ENCODE data around the gene GAB2.
"Not testable (repeated sequence)": the region's sequence is repeated elsewhere in the genome, so short reads cannot be mapped to it uniquely, and the experiment has no call there.

GAB2 gene

DNA sequence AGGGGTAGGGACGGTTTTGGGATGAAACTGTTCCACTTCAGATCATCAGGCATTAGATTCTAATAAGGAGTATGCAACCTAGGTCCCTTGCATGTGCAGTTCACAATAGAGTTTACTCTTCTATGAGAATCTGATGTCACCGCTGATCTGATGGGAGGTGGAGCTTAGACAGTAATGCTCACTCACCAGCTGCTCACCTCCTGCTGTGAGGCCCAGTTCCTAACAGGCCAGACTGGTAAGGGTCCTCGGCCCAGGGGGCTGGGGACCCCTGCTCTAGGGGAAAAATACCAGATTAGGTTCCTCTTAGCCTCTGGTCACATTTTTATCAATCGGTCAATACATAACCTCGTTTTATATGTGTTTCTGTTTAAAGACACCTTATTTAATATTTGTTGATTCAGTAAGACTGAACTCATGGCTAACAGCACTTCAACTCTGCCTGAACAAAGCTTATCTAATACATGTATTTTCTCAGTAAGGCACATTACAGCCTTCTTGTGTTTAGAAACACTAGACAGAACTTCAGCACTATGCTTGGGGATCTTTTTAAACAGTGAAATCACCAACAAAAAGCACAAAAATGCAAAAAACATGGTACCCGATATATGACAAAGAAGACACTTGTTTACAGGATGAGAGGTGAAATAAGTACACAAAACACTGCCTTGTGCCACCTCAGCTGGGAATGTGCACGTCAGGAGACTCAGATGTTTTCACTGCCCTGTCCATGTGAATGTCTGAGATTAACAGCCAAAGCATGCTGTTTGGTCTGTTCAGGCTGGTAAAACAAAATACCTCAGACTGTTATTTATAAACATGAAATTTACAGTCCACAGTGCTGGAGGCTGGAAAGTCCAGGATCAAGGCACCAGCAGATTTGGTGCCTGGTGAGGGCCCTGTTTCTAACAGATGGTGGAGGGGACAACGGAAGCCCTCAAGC, 121.4 kb downstream of the GAB2 start:
- no peaks in the 10 kb centered on the region for H3K36me3 ChIP-seq (ENCODE audit: insufficient read depth, low read length)
- H3K9ac ChIP-seq (ENCODE audit: low read depth, low read length), result no peak overlapping the region
- H3K27me3 ChIP-seq (ENCODE audit: control insufficient read depth, insufficient read depth, low read length), result no peaks in the 10 kb centered on the region
- H3K9me3 ChIP-seq (replicated peaks; ENCODE audit: low read length), result no peaks in the 10 kb centered on the region
- H3K4me1 ChIP-seq (ENCODE audit: control insufficient read depth, insufficient read depth, low read length), result peaks cover 6% of the 10 kb centered on the region
- H3K4me3 ChIP-seq (ENCODE audit: low read length), result no peak overlapping the region
- H3K4me2 ChIP-seq (ENCODE audit: low read length), result no peak overlapping the region

DNA sequence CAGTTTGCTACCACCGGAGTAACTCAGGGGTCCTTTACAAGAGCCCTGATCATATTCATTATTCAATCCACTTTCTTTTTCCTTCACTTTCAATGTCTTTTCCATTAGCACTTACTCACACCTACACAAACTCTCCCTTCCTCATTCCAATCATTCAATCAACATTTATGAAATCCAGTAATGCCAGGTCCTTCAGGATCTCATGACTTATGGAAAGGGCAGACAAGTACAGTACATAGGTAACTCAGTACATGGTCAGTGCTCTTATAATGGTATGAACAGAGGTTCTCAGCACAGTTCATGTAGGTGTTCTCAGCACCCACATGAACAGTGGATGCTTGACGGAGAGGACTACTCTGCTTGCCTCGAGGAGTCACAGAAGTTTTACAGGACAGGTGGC, 122.3 kb downstream of the GAB2 start:
- Histone ChIP-seq H3K9me3 (replicated peaks; ENCODE audit: low read length) (no peaks in the 10 kb centered on the region), H3K4me3 (ENCODE audit: low read length) (no peak overlapping the region), H3K27me3 (ENCODE audit: control insufficient read depth, insufficient read depth, low read length) (no peaks in the 10 kb centered on the region), H3K4me1 (ENCODE audit: control insufficient read depth, insufficient read depth, low read length) (peaks cover 9% of the 10 kb centered on the region), H3K4me2 (ENCODE audit: low read length) (no peak overlapping the region), H3K9ac (ENCODE audit: low read depth, low read length) (no peak overlapping the region), H3K36me3 (ENCODE audit: insufficient read depth, low read length) (no peaks in the 10 kb centered on the region)

DNA sequence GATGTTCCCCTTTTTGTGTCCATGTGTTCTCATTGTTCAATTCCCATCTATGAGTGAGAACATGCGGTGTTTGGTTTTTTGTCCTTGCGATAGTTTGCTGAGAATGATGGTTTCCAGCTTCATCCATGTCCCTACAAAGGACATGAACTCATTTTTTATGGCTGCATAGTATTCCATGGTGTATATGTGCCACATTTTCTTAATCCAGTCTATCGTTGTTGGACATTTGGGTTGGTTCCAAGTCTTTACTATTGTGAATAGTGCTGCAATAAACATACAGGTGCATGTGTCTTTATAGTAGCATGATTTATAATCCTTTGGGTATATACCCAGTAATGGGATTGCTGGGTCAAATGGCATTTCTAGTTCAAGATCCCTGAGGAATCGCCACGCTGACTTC, 123.5 kb downstream of the GAB2 start:
- H3K36me3 ChIP-seq (ENCODE audit: insufficient read depth, low read length); H3K9ac ChIP-seq (ENCODE audit: low read depth, low read length); H3K9me3 ChIP-seq (replicated peaks; ENCODE audit: low read length); H3K4me3 ChIP-seq (ENCODE audit: low read length); H3K27me3 ChIP-seq (ENCODE audit: control insufficient read depth, insufficient read depth, low read length); H3K4me2 ChIP-seq (ENCODE audit: low read length): not testable (repeated sequence)
- peaks cover 15% of the 10 kb centered on the region for H3K4me1 ChIP-seq (ENCODE audit: control insufficient read depth, insufficient read depth, low read length)

DNA sequence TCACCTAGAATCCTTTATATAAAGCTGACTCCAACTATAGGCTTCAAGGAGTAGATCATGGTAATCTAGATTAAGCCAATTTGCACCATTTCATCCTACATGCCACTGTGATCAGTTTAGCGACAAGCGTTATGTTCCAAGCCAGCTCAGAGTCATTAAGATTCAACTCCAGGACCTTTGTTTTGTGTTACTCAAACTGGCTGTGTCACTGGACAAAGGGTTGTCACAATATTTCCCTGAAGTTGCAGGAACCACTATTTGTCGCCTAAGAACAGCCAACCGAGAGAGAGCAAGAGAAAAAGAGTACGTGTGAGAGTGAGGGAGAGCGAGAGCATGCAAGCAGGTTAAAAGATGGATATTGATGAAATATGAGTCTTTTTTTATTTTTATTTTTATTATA, 124.1 kb downstream of the GAB2 start:
- Histone ChIP-seq H3K9ac (ENCODE audit: low read depth, low read length) (no peak overlapping the region), H3K27me3 (ENCODE audit: control insufficient read depth, insufficient read depth, low read length) (no peaks in the 10 kb centered on the region), H3K9me3 (replicated peaks; ENCODE audit: low read length) (no peaks in the 10 kb centered on the region), H3K4me2 (ENCODE audit: low read length) (no peak overlapping the region), H3K36me3 (ENCODE audit: insufficient read depth, low read length) (no peaks in the 10 kb centered on the region), H3K4me3 (ENCODE audit: low read length) (no peak overlapping the region), H3K4me1 (ENCODE audit: control insufficient read depth, insufficient read depth, low read length) (peaks cover 15% of the 10 kb centered on the region)

DNA sequence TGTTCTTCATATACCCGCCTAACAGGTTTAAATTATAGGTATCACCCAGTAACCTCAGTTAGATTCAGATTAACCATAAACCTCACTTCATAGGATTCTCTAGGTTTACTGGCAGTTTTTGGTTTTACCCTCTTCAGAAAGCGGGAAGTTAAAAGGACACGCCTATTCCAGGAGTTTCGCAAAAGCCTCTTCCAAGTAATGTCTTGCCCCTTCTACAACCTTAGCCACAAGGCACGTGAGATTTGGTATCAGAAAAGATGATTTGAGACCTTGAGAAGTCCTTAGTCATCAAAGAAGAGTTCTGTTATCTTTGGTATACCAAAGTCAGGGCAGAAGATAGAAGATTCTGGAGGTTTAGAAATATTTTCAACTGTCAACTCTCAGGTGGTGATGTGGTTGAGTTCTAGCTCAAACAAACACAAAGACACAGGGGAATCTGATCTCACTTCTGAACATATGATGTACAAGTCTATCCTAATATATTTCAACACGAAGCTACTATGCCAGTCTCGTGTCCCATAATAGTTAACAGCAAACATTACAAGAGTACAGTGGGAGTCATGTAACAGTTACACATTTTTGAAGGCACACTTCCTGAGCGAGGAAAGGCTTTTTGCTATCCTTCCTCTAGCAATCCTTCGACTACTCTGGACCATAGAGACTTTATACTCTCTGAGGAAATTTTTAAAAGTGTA, 125.4 kb downstream of the GAB2 start:
- Histone ChIP-seq H3K9ac (ENCODE audit: low read depth, low read length) (no peak overlapping the region), H3K4me3 (ENCODE audit: low read length) (no peak overlapping the region), H3K4me1 (ENCODE audit: control insufficient read depth, insufficient read depth, low read length) (peaks cover 15% of the 10 kb centered on the region), H3K9me3 (replicated peaks; ENCODE audit: low read length) (no peaks in the 10 kb centered on the region), H3K27me3 (ENCODE audit: control insufficient read depth, insufficient read depth, low read length) (no peaks in the 10 kb centered on the region), H3K4me2 (ENCODE audit: low read length) (no peak overlapping the region), H3K36me3 (ENCODE audit: insufficient read depth, low read length) (no peaks in the 10 kb centered on the region)

DNA sequence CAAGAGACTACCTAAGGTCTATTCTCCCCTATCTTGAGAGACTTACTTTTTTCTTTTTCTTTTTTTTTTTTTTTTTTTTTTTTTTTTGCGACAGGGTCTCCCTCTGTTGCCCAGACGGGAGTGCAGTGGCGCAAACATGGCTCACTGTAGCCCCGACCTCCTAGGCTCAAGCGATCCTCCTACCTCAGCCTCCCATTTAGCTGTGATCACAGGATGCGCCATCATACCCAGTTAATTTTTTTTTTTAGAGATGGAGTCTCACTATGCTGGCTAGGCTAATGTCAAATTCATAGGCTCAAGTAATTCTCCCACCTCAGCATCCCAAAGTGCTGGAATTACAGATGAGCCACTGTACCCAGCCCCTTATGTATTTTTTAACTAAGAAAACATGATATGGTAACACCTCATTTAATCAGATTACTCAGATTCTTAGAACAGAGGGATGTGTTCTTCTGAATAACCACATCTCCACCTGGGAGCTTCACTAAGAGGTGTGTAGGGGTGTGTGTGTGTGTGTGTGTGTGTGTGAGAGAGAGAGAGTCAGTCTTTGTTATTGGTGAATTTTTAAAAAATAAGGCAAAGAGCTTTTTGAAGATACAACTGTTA, 126.0 kb downstream of the GAB2 start:
- peaks cover 15% of the 10 kb centered on the region for H3K4me1 ChIP-seq (ENCODE audit: control insufficient read depth, insufficient read depth, low read length)
- no peak overlapping the region for H3K9ac ChIP-seq (ENCODE audit: low read depth, low read length)
- no peaks in the 10 kb centered on the region for H3K9me3 ChIP-seq (replicated peaks; ENCODE audit: low read length)
- H3K36me3 ChIP-seq (ENCODE audit: insufficient read depth, low read length), result no peaks in the 10 kb centered on the region
- H3K4me2 ChIP-seq (ENCODE audit: low read length), result no peak overlapping the region
- no peak overlapping the region for H3K4me3 ChIP-seq (ENCODE audit: low read length)
- H3K27me3 ChIP-seq (ENCODE audit: control insufficient read depth, insufficient read depth, low read length), result no peaks in the 10 kb centered on the region

DNA sequence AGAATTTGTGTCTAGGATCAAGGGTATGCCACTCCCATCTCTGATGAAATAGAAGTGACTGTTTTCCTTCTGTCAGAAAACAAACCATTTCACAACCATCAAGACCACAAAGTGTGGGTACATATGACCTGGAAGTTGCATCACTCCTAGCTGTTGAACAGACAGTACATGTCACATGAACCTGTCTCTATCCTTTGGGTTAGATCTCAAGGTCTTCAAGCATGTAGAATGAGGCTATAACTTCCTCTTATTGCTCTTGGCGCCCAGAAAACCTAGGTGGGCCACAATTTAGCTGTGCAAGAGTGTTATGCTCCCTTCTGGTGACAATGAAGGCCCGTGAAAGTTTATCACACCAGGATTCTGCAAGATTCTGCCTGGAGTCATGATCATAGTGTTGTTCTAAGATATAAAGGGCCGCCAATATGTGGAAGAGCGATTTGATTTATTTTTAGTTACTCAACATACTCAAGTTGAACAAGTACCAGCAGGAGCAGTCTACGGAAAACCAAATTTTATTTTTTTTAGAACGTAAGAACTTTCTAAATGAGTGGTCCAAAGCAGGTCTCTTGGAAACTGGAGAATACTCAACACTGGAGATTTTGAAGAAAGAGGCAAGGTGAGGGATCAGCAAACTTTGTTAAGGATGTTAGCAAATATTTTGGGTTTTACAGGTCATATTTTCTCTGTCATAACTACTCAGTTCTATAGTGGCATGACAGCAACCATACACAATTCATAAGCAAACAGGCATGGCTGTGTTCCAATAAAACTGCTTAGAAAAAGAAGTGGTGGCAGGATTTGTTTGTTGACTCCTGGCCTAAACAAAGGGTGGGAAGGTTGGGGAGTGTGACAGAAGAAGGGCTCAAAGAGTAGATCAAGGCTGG, 127.1 kb downstream of the GAB2 start:
- H3K9me3 ChIP-seq (replicated peaks; ENCODE audit: low read length), result no peaks in the 10 kb centered on the region
- no peak overlapping the region for H3K9ac ChIP-seq (ENCODE audit: low read depth, low read length)
- H3K36me3 ChIP-seq (ENCODE audit: insufficient read depth, low read length), result no peaks in the 10 kb centered on the region
- H3K4me1 ChIP-seq (ENCODE audit: control insufficient read depth, insufficient read depth, low read length), result peaks cover 14% of the 10 kb centered on the region
- no peaks in the 10 kb centered on the region for H3K27me3 ChIP-seq (ENCODE audit: control insufficient read depth, insufficient read depth, low read length)
- no peak overlapping the region for H3K4me3 ChIP-seq (ENCODE audit: low read length)
- no peak overlapping the region for H3K4me2 ChIP-seq (ENCODE audit: low read length)

DNA sequence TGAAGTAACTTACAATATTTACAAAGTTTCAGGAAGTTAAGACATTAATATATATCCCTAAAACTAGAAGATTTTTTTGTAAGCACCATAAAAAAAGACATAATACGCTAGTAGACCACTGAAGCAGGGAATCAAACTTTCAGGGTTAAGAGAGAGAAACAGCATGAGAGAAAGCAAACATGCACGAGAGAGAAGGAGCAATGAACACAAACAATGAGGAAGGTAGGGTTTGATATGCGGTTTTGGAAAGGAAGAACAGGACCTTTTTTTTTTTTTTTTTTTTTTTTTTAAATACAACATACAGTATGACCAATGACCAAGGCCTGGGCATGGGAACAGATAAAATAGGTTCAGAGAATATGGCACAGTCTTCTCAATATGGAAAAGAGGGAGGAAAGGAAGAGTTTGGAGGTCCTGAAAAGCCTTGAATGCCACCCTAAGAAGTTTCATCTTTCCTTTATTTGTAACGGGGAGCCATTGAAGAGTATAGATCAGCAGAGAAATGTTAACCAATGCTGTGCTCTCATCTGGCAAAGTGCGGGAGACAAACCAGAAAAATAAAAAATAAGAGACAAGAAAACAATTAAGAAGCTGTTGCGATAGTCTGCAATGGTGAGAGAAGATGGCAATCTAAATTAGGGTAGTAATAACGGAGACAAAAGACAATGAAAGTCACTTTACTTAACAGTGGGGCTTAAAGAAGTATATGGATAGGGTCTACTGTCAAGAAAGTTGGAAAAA, 127.9 kb downstream of the GAB2 start:
- H3K36me3 ChIP-seq (ENCODE audit: insufficient read depth, low read length), result no peaks in the 10 kb centered on the region
- no peaks in the 10 kb centered on the region for H3K9me3 ChIP-seq (replicated peaks; ENCODE audit: low read length)
- H3K9ac ChIP-seq (ENCODE audit: low read depth, low read length), result no peak overlapping the region
- no peaks in the 10 kb centered on the region for H3K27me3 ChIP-seq (ENCODE audit: control insufficient read depth, insufficient read depth, low read length)
- no peak overlapping the region for H3K4me3 ChIP-seq (ENCODE audit: low read length)
- peaks cover 10% of the 10 kb centered on the region for H3K4me1 ChIP-seq (ENCODE audit: control insufficient read depth, insufficient read depth, low read length)
- H3K4me2 ChIP-seq (ENCODE audit: low read length), result no peak overlapping the region

DNA sequence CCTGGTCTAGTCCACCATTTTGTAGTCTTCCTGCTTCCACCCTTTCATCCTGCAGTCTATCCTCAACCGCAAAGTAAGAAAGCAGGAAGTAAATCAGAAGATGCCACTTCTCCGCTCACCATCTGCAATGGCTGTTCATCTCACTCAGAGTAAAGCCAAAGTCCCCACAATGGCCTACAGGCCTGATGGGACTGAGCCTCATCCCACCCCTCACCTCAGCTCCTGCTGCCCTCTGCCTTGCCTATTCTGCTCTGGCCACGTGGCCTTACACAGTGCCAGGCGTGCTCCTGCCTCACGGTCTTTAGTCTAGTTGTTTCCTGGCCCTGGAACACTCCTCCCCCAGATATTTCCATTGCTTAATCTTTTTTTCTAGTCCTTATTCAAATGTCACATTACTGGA, 133.4 kb downstream of the GAB2 start:
- no peaks in the 10 kb centered on the region for H3K27me3 ChIP-seq (ENCODE audit: control insufficient read depth, insufficient read depth, low read length)
- H3K4me1 ChIP-seq (ENCODE audit: control insufficient read depth, insufficient read depth, low read length), result no peaks in the 10 kb centered on the region
- no peak overlapping the region for H3K4me3 ChIP-seq (ENCODE audit: low read length)
- no peak overlapping the region for H3K4me2 ChIP-seq (ENCODE audit: low read length)
- H3K36me3 ChIP-seq (ENCODE audit: insufficient read depth, low read length), result no peaks in the 10 kb centered on the region
- H3K9ac ChIP-seq (ENCODE audit: low read depth, low read length), result no peak overlapping the region
- H3K9me3 ChIP-seq (replicated peaks; ENCODE audit: low read length), result no peaks in the 10 kb centered on the region

DNA sequence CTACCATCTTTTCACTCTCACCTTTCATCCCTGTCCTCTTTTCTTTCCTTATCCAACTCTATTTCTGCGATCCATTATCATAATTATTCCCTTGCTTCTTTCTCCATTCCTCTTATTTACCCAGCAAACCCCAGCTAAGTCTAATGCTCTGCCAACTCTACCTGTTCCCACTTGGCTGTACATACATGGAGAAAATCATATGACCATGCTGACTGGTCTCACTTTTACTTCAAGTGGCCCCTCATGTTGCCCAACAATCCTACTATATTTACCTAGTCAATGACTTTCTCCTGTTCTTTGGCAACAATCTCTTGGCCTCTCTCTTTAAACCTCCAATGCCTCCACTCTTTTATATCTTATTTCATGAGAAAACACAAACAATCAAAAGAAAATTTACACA, 134.8 kb downstream of the GAB2 start:
- H3K9me3 ChIP-seq (replicated peaks; ENCODE audit: low read length), result no peaks in the 10 kb centered on the region
- no peaks in the 10 kb centered on the region for H3K36me3 ChIP-seq (ENCODE audit: insufficient read depth, low read length)
- H3K4me1 ChIP-seq (ENCODE audit: control insufficient read depth, insufficient read depth, low read length), result no peaks in the 10 kb centered on the region
- no peaks in the 10 kb centered on the region for H3K27me3 ChIP-seq (ENCODE audit: control insufficient read depth, insufficient read depth, low read length)
- H3K9ac ChIP-seq (ENCODE audit: low read depth, low read length), result no peak overlapping the region
- no peak overlapping the region for H3K4me2 ChIP-seq (ENCODE audit: low read length)
- H3K4me3 ChIP-seq (ENCODE audit: low read length), result no peak overlapping the region
